Activated T-cell treated with anti-CD3 and anti-CD28 coated beads, Interleukin-2, amount 50 U/mL, for 4 hours (primary cell): ENCODE results near the gene TMEM132D. TPM values are rescaled to one million over a fixed set of nuclear protein-coding genes. Genes with fewer than 3 reads are reported as not detected.
"Not testable (repeated sequence)": the region's sequence is repeated elsewhere in the genome, so short reads cannot be mapped to it uniquely, and the experiment has no call there.

ENCODE experiments used
- ATAC-seq, 2 donors: fragments of 200-7000 bp; cut with Tn5 transposase; one replicate each; pipeline ENCODE4 v1.10.0; 2021
- DNase-seq: peaks from one replicate; pipeline ENCODE4 v3.0.0-alpha.2; 2020
- H3K27me3 Mint-ChIP-seq: one replicate; pipeline ENCODE4 v1.8.0; 2021; ENCODE audit warnings: low read depth, mixed read lengths
- H3K36me3 Mint-ChIP-seq: one replicate; pipeline ENCODE4 v1.8.0; 2022; ENCODE audit warnings: mixed read lengths; ENCODE audit not compliant: insufficient read depth
- H3K4me1 Mint-ChIP-seq: one replicate; pipeline ENCODE4 v1.8.0; 2021; ENCODE audit warnings: low read depth, mixed read lengths
- H3K4me3 Mint-ChIP-seq: one replicate; pipeline ENCODE4 v1.8.0; 2021; ENCODE audit warnings: mild to moderate bottlenecking, moderate library complexity, mixed read lengths
- H3K9me3 Mint-ChIP-seq: one replicate; pipeline ENCODE4 v1.8.0; 2021; ENCODE audit warnings: mixed read lengths
- total RNA-seq, 3 donors: library from RNA; stranded (reverse); gene quantifications; one replicate each; pipeline ENCODE4 v1.2.1, GENCODE V29; 2021

Gene TMEM132D
- total RNA-seq, 3 donors from 2014 or later: not detected

DNA sequence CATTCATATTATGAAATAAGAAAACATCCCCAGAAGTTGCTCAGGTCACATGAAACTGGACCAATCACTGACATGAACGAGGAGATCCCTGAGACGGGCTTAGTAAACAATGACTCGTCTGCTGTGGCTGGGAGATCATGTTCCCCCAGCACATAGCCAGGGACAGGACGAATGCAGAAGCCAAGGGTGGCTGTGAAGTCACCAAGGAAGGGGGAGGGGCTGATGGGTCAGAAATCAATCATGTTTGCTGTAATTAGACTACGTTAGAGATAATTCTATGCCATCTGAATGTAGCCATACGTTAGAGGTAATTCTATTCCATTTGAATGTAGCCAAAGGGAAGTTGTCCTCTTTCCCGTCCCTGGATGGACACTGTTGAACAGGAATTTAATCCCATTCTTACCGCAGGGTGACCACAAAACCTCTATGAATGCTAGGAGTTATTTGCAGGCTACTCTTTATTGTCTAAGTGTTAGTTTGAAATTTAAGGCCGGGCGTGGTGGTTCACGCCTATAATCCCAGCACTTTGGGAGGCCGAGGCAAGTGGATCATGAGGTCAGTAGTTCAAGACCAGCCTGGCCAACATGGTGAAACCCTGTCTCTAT, 332.9 kb downstream of the TMEM132D start:
- no peak for ATAC-seq
- Mint-ChIP-seq H3K9me3 (no peaks in the 10 kb centered on the region), H3K27me3 (no peaks in the 10 kb centered on the region), H3K36me3 (no peaks in the 10 kb centered on the region), H3K4me3 (no peak overlapping the region), H3K4me1 (no peaks in the 10 kb centered on the region)
- no peak for DNase-seq

GRCh38 chr12:129566800-129567199, 337.0 kb downstream of the TMEM132D start:
- Mint-ChIP-seq H3K27me3 (no peaks in the 10 kb centered on the region), H3K36me3 (no peaks in the 10 kb centered on the region), H3K4me1 (no peaks in the 10 kb centered on the region), H3K4me3 (no peak overlapping the region), H3K9me3 (no peaks in the 10 kb centered on the region)
- DNase-seq (no peak), ATAC-seq (no peak)

- DNase-seq (no peak), ATAC-seq (no peak)
- Mint-ChIP-seq H3K4me1 (no peaks in the 10 kb centered on the region), H3K4me3 (no peak overlapping the region), H3K27me3 (no peaks in the 10 kb centered on the region), H3K36me3 (no peaks in the 10 kb centered on the region), H3K9me3 (no peaks in the 10 kb centered on the region)
Observed at GRCh38 chr12:129564768-129565167, 339.1 kb downstream of the TMEM132D start.

DNA sequence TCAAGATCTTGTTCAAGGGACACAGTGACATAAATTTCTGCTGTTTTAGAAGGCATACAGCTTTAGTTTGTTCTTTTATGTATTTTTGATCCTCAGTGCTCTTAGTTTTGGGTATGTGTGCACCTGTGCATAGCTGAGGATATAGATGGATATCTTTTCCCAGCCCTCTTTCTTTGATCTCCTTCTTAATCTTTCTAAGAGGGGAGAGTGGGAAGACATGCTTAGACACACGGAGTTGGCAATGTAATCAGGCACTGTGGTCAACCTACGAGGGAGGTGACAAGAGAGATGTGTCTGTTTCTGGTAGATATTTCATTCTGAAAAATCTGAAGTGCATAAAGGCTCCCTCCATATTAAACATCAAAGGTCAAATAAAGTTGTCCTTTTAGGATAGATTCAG, 340.6 kb downstream of the TMEM132D start:
- H3K4me1 Mint-ChIP-seq: no peaks in the 10 kb centered on the region
- DNase-seq (no peak), ATAC-seq (no peak)
- no peaks in the 10 kb centered on the region for H3K27me3 Mint-ChIP-seq
- H3K36me3 Mint-ChIP-seq: no peaks in the 10 kb centered on the region
- no peaks in the 10 kb centered on the region for H3K9me3 Mint-ChIP-seq
- no peak overlapping the region for H3K4me3 Mint-ChIP-seq

GRCh38 chr12:129561304-129561703, 342.5 kb downstream of the TMEM132D start:
- no peak for DNase-seq
- ATAC-seq: no peak

GRCh38 chr12:129559776-129560175, 344.0 kb downstream of the TMEM132D start:
- Mint-ChIP-seq H3K4me3 (no peak overlapping the region), H3K27me3 (peaks cover 1% of the 10 kb centered on the region), H3K4me1 (no peaks in the 10 kb centered on the region), H3K9me3 (no peaks in the 10 kb centered on the region), H3K36me3 (no peaks in the 10 kb centered on the region)
- no peak for DNase-seq
- no peak for ATAC-seq

More at GRCh38 chr12:129561304-129561703, 342.5 kb downstream of the TMEM132D start:
- H3K27me3 Mint-ChIP-seq: no peaks in the 10 kb centered on the region
- no peaks in the 10 kb centered on the region for H3K9me3 Mint-ChIP-seq
- no peaks in the 10 kb centered on the region for H3K36me3 Mint-ChIP-seq
- H3K4me1 Mint-ChIP-seq: no peaks in the 10 kb centered on the region
- H3K4me3 Mint-ChIP-seq: no peak overlapping the region

DNA sequence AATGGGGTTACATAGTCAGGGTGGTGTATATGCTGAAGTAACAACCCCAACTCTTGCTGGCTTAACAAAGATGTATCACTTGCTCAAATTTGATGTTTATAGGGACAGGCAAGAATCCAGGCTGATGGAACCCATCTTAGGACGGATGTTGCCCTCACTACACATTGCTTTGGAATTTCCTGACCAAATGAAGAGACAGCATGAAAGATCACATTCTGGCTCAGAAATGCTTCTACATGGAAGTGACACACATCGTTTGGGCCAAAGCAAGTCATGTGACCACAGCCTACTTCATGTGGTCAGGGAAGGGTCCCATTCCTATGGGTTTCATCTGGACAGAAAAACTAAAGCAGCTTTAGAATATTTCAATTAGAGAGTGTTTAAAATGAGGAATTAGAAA, 345.8 kb downstream of the TMEM132D start:
- H3K27me3 Mint-ChIP-seq: peaks cover 2% of the 10 kb centered on the region

DNA sequence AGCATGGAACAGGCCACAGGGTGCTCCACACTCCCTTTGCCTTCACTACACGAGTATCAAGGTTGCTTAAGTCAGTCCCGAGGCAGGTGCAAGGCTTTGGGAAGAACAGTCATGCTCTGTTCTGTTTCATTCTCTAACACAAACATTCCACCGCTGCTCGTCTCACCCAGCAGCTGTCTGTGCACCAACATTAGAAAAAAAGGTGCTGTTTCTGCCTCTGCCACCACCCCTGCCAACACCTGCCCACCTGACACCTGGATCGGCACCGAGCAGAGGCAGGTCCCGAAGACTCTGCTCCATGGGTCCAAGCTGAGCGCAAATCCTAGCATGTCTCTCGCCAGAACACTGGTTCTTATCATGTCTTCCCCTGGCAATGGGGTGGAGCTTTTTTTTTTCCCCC, 347.7 kb downstream of the TMEM132D start:
- H3K27me3 Mint-ChIP-seq: peaks cover 2% of the 10 kb centered on the region
- H3K4me1 Mint-ChIP-seq: no peaks in the 10 kb centered on the region

More for the DNA sequence above, 345.8 kb downstream of the TMEM132D start:
- Mint-ChIP-seq H3K36me3 (no peaks in the 10 kb centered on the region), H3K4me3 (no peak overlapping the region), H3K4me1 (no peaks in the 10 kb centered on the region), H3K9me3 (peaks cover 10% of the 10 kb centered on the region)
- DNase-seq (no peak), ATAC-seq (no peak)

GRCh38 chr12:129552996-129553750, 350.7 kb downstream of the TMEM132D start:
- no peaks in the 10 kb centered on the region for H3K36me3 Mint-ChIP-seq
- DNase-seq: no peak
- H3K4me3 Mint-ChIP-seq: no peak overlapping the region
- no peaks in the 10 kb centered on the region for H3K4me1 Mint-ChIP-seq
- peaks cover 2% of the 10 kb centered on the region for H3K27me3 Mint-ChIP-seq
- ATAC-seq: no peak
- peaks cover 15% of the 10 kb centered on the region for H3K9me3 Mint-ChIP-seq

More for the DNA sequence above, 347.7 kb downstream of the TMEM132D start:
- Mint-ChIP-seq H3K36me3 (no peaks in the 10 kb centered on the region), H3K4me3 (no peak overlapping the region), H3K9me3 (peaks cover 10% of the 10 kb centered on the region)
- DNase-seq: no peak
- no peak for ATAC-seq

- Mint-ChIP-seq H3K27me3 (peaks cover 2% of the 10 kb centered on the region), H3K9me3 (peaks cover 15% of the 10 kb centered on the region), H3K4me1 (no peaks in the 10 kb centered on the region), H3K36me3 (no peaks in the 10 kb centered on the region), H3K4me3 (no peak overlapping the region)
- ATAC-seq: no peak
- no peak for DNase-seq
Observed at GRCh38 chr12:129551441-129551840, 352.4 kb downstream of the TMEM132D start.

DNA sequence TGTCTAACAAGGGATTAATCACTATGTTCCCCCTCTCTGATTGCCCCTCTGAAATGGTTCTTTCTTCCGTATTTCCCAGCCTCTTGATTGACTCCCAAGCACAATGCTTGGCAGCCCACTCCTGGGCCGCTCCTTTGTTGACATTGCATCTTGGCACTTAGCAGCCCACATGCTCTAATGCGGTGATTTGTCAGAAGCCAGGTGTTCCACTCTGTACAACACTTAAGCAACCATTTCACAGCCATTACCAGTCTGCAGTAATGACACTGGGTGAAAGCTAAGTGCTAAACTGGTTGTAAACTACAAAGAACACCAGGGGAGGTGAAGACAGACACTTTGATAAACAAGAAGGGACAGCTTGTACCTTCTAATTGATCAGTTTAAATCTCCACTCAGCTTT, 353.5 kb downstream of the TMEM132D start:
- peaks cover 15% of the 10 kb centered on the region for H3K9me3 Mint-ChIP-seq
- ATAC-seq (no peak), DNase-seq (no peak)
- H3K36me3 Mint-ChIP-seq: no peaks in the 10 kb centered on the region
- no peak overlapping the region for H3K4me3 Mint-ChIP-seq
- H3K4me1 Mint-ChIP-seq: no peaks in the 10 kb centered on the region
- H3K27me3 Mint-ChIP-seq: peaks cover 2% of the 10 kb centered on the region

DNA sequence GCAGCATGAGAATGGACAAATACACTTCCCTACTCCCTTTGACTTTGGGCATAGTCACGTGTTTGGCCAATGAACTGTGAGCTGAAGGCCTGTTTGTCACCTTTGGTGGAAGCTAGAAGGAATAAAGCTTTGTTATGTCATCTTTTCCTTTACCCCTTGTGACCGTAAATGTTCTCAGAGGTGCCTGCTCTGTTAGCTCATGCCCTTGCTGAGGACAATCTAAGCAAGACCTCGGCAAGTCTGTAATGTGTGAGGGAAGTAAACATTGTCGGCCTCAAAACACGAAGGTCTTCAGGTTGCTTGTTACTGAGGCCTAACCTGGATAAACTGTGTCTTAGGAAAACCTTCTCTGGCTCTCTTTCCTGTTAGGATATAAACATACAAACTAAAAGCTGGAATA, 354.2 kb downstream of the TMEM132D start:
- H3K9me3 Mint-ChIP-seq: peaks cover 15% of the 10 kb centered on the region
- no peaks in the 10 kb centered on the region for H3K27me3 Mint-ChIP-seq

GRCh38 chr12:129549020-129549419, 354.8 kb downstream of the TMEM132D start:
- H3K36me3 Mint-ChIP-seq, H3K4me3 Mint-ChIP-seq, ATAC-seq, DNase-seq, H3K27me3 Mint-ChIP-seq, H3K4me1 Mint-ChIP-seq: not testable (repeated sequence)
- H3K9me3 Mint-ChIP-seq: peaks cover 13% of the 10 kb centered on the region

More for the DNA sequence above, 354.2 kb downstream of the TMEM132D start:
- ATAC-seq (no peak), DNase-seq (no peak)
- H3K4me3 Mint-ChIP-seq: no peak overlapping the region
- no peaks in the 10 kb centered on the region for H3K36me3 Mint-ChIP-seq
- no peaks in the 10 kb centered on the region for H3K4me1 Mint-ChIP-seq

DNA sequence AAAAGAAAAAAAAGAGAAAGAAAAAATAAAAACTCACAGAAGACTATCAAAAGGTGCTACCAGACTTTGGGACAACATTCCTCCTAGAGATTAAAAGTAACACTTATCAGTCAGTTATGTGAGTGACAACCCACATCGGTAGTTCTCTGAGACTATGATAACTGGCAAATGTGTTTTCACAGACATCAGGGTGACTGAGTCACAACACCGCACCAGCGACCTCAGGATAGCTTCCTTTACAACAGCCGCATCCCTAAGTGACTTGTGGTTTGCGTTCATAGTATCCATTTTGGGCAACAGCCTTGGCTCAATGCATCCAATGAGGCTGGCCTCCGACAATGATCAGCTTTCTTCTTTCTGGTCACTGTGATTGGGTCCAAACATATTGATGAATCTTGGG, 359.1 kb downstream of the TMEM132D start:
- H3K36me3 Mint-ChIP-seq: no peaks in the 10 kb centered on the region
- no peaks in the 10 kb centered on the region for H3K27me3 Mint-ChIP-seq
- no peaks in the 10 kb centered on the region for H3K4me1 Mint-ChIP-seq
- ATAC-seq (no peak), DNase-seq (no peak)
- peaks cover 4% of the 10 kb centered on the region for H3K9me3 Mint-ChIP-seq
- no peak overlapping the region for H3K4me3 Mint-ChIP-seq

- DNase-seq (no peak), ATAC-seq (no peak)
- H3K36me3 Mint-ChIP-seq: no peaks in the 10 kb centered on the region
- no peak overlapping the region for H3K4me3 Mint-ChIP-seq
- no peaks in the 10 kb centered on the region for H3K27me3 Mint-ChIP-seq
- no peaks in the 10 kb centered on the region for H3K4me1 Mint-ChIP-seq
- H3K9me3 Mint-ChIP-seq: peaks cover 7% of the 10 kb centered on the region
Observed at GRCh38 chr12:129540954-129541353, 362.9 kb downstream of the TMEM132D start.
